HL-60 (cell line): ENCODE measurements around the gene IZUMO1.

Experiments used
- DNase-seq, 2 experiments: peaks; one replicate each; pipeline ENCODE4 v3.0.0-alpha.2; 2010 to 2020; ENCODE audit warnings: low read depth in 1 of 2, low spot score in 1 of 2
- H3K27ac ChIP-seq: fragments of 250-450 bp; sonication (Bioruptor Pico); replicated peaks from 2 replicates; pipeline ENCODE4 v1.5.1; 2020; ENCODE audit warnings: mild to moderate bottlenecking, moderate library complexity
- H3K27me3 ChIP-seq: fragments of 250-450 bp; sonication (Bioruptor Pico); 2 replicates; pipeline ENCODE4 v1.5.1; 2021; ENCODE audit warnings: mild to moderate bottlenecking, moderate library complexity; ENCODE audit not compliant: insufficient read depth, poor library complexity, severe bottlenecking
- H3K4me3 ChIP-seq: replicated peaks from 2 replicates; pipeline ENCODE4 v1.5.1; 2011; ENCODE audit warnings: mild to moderate bottlenecking, control low read depth, low read length; ENCODE audit not compliant: insufficient read depth
- GABPA ChIP-seq: IDR thresholded peaks from 2 replicates; pipeline ENCODE4 v1.6.1; 2012; ENCODE audit warnings: low read depth
- POLR2AphosphoS5 ChIP-seq: IDR thresholded peaks from 2 replicates; pipeline ENCODE4 v1.6.1; 2012; ENCODE audit warnings: low read depth
- SPI1 ChIP-seq: IDR thresholded peaks from 2 replicates; pipeline ENCODE4 v1.6.1; 2012; ENCODE audit warnings: low read depth, mild to moderate bottlenecking, borderline replicate concordance
- TF ChIP-seq, protein P1 (sequence below): IDR thresholded peaks from one replicate; pipeline ENCODE4 v1.5.1; 2011; ENCODE audit warnings: low read length, control low read depth, inconsistent platforms; ENCODE audit not compliant: insufficient read depth
- TF ChIP-seq, protein P2 (sequence below): IDR thresholded peaks from 2 replicates; pipeline ENCODE4 v1.6.1; 2012; ENCODE audit warnings: low read depth; ENCODE audit not compliant: insufficient replicate concordance

Gene IZUMO1

DNA sequence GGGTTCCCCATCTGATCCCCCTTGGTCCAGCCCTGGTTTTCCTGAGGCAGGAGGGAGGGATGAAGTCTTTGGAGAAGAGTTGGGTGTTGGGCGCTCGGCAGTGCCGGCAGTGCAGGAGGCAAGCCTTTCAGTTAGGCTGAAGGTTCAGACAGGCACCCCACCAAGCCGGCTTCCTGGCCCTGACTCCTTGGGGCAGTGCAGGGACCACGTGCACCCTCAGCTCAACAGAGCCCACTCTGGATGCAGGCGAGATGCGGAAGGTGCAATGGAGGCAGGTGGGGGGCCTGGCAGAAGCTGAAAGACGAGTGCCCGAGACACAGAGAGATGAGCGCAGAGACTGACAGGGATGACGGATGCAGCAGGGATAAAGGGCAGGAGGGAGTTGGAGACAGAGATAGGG is 38.2 kb downstream of the IZUMO1 start:
- H3K4me3 ChIP-seq: no peak overlapping the region
- no peaks in the 10 kb centered on the region for H3K27me3 ChIP-seq
- no peak for TF ChIP-seq GABPA
- TF ChIP-seq, protein P1, sequence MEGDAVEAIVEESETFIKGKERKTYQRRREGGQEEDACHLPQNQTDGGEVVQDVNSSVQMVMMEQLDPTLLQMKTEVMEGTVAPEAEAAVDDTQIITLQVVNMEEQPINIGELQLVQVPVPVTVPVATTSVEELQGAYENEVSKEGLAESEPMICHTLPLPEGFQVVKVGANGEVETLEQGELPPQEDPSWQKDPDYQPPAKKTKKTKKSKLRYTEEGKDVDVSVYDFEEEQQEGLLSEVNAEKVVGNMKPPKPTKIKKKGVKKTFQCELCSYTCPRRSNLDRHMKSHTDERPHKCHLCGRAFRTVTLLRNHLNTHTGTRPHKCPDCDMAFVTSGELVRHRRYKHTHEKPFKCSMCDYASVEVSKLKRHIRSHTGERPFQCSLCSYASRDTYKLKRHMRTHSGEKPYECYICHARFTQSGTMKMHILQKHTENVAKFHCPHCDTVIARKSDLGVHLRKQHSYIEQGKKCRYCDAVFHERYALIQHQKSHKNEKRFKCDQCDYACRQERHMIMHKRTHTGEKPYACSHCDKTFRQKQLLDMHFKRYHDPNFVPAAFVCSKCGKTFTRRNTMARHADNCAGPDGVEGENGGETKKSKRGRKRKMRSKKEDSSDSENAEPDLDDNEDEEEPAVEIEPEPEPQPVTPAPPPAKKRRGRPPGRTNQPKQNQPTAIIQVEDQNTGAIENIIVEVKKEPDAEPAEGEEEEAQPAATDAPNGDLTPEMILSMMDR: no peak
- TF ChIP-seq, protein P2, sequence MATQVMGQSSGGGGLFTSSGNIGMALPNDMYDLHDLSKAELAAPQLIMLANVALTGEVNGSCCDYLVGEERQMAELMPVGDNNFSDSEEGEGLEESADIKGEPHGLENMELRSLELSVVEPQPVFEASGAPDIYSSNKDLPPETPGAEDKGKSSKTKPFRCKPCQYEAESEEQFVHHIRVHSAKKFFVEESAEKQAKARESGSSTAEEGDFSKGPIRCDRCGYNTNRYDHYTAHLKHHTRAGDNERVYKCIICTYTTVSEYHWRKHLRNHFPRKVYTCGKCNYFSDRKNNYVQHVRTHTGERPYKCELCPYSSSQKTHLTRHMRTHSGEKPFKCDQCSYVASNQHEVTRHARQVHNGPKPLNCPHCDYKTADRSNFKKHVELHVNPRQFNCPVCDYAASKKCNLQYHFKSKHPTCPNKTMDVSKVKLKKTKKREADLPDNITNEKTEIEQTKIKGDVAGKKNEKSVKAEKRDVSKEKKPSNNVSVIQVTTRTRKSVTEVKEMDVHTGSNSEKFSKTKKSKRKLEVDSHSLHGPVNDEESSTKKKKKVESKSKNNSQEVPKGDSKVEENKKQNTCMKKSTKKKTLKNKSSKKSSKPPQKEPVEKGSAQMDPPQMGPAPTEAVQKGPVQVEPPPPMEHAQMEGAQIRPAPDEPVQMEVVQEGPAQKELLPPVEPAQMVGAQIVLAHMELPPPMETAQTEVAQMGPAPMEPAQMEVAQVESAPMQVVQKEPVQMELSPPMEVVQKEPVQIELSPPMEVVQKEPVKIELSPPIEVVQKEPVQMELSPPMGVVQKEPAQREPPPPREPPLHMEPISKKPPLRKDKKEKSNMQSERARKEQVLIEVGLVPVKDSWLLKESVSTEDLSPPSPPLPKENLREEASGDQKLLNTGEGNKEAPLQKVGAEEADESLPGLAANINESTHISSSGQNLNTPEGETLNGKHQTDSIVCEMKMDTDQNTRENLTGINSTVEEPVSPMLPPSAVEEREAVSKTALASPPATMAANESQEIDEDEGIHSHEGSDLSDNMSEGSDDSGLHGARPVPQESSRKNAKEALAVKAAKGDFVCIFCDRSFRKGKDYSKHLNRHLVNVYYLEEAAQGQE: no peak
- TF ChIP-seq POLR2AphosphoS5: no peak
- no peak for TF ChIP-seq SPI1
- no peak for DNase-seq
- H3K27ac ChIP-seq: no peak overlapping the region

DNA sequence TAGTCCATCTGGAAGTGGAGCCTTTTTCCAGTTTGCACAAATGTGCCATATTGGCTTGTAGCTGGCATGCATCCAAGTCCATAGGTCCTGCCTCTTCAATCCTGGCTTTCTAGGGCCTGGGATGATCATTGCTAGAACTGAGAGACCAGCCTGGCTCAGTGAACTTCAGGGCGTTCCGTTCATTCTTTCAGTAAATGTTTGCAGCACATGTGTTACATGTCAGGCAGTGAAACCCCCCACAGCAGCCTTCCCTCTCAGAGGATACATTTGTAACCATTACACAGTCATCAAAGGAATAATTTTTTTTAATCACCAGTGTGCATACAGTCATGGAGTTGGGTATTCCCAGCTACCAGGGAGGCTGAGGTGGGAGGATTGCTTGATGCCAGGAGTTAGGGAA is 41.3 kb downstream of the IZUMO1 start:
- no peak overlapping the region for H3K27ac ChIP-seq
- no peak for TF ChIP-seq GABPA
- DNase-seq: no peak
- no peaks in the 10 kb centered on the region for H3K27me3 ChIP-seq
- no peak overlapping the region for H3K4me3 ChIP-seq

DNA sequence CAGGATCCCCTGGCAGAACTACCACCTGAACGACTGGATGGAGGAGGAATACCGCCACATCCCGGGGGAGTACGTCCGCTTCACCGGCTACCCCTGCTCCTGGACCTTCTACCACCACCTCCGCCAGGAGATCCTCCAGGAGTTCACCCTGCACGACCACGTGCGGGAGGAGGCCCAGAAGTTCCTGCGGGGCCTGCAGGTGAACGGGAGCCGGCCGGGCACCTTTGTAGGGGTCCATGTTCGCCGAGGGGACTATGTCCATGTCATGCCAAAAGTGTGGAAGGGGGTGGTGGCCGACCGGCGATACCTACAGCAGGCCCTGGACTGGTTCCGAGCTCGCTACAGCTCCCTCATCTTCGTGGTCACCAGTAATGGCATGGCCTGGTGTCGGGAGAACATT is 43.4 kb downstream of the IZUMO1 start:
- H3K27ac ChIP-seq: no peak overlapping the region
- DNase-seq: no peak
- H3K4me3 ChIP-seq: no peak overlapping the region

DNA sequence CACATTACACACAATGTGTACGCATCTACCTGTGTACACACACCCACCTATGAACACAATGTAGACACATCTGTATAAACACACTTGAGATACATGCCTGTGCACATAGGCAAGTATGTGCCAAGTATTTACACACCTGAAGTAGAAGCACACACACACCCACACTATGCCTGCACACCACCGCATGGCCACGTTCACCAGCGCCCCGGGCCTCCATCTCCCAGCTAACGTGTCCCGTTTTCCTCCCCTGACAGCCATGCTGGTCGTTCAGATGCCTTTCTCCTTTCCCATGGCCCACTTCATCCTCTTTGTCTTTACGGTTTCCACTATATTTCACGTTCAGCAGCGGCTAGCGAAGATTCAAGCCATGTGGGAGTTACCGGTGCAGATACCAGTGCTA is 44.0 kb downstream of the IZUMO1 start:
- TF ChIP-seq SPI1: no peak
- TF ChIP-seq POLR2AphosphoS5: no peak
- TF ChIP-seq, protein P2: no peak
- TF ChIP-seq, protein P1: no peak
- no peak for TF ChIP-seq GABPA
- H3K4me3 ChIP-seq: no peak overlapping the region
- no peak overlapping the region for H3K27ac ChIP-seq
- H3K27me3 ChIP-seq: no peaks in the 10 kb centered on the region
- no peak for DNase-seq

More for the DNA sequence above, 43.4 kb downstream of the IZUMO1 start:
- no peak for TF ChIP-seq SPI1
- TF ChIP-seq, protein P1: no peak
- no peak for TF ChIP-seq POLR2AphosphoS5
- TF ChIP-seq, protein P2: no peak
- no peak for TF ChIP-seq GABPA
- no peaks in the 10 kb centered on the region for H3K27me3 ChIP-seq
